HG03575 (cell line): ENCODE results near the gene PRKAG2.
"Not testable (repeated sequence)": the region's sequence is repeated elsewhere in the genome, so short reads cannot be mapped to it uniquely, and the experiment has no call there.

Experiments used
- ATAC-seq: cut with Tn5 transposase; IDR thresholded peaks from one replicate; pipeline ENCODE4 v1.9.1; 2021; ENCODE audit not compliant: unreplicated experiment, insufficient number of reproducible peaks, low FRiP score; ENCODE audit errors: extremely low read depth

Gene PRKAG2

DNA sequence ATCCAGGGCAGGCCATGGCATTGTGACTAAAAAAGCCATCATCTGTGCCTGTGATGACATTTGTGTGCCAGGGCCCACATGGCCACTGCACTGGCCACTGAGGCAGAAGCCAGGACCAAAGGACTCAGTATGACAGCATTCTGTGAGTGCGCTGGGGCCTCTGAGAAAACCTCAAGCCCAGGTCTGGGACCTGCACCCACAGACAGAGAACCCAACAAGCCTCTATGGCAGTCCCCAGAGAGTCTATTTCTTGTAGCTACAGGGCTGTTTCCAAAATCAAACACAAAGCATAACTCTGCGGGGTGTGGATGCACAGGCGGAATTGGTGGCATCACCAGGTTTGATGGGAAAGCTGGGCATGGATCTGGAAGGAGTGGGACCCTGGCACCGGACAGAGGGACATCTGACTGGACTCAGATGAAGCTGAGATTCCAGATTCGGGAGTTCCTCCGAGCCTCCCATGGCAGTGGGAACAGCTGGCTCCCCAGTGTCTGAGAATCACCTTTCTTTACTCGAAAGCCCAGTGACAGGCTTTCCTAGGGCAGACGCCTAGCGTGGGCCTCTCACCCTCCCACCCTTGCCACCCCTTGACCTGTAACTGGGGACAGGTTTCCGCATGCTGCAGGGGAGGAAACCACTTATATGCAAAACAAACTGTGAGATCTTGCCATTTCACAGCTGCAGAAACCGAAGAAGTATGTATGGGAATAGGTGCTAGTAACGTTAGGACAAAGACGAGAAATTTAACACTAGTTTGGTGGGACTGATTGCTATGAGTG, 286.7 kb downstream of the PRKAG2 start:
- ATAC-seq: no peak

DNA sequence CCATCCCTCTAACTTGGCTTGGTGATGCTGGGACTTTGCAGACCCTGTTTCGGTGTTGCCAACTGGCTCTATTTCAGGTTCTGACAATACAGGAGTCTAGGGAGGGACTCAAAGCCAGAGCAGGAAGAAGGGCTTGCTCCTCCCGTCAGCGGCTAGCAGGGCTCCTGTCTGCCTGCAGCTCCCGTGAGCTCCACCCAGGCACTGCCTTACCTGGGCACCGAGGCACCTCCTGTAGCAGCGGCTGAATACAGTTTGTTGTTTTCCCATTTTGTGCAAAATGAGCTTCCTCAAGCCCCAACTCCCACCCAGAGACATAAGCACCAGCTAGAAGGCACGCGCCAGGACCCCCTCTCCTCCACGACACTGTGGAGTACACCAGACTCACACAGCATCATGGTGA, 287.9 kb downstream of the PRKAG2 start:
- no peak for ATAC-seq

DNA sequence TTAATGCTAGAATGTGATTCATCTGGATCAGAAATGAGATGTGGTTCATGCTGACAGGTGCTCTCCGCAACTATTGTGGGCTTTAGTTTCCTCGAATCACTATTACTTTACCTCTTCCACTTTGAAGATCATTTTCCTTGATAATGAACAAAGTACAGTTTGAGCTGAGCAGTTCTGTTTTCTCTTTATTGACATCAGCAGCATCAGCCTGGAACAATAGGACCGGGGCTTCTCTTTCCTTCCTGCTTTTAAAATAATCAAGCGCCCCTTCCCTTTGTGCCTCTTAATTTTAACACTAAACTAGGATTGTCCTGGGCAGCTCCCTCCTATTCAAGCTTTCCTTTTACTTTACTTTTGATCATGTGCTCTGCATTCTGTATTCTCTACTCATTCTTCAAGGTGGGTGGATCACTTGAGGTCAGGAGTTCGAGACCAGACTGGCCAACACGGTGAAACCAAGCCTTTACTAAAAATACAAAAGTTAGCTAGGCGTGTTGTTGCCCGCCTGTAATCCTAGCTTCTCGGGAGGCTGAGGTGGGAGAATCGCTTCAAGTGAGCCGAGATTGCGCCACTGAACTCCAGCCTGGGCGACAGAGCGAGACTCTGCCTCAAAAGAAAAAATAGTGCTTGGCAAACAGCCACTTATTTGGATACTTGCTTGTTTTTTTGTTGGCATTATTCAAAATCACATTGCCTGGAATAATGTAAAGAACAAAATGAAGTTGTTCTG, 290.2 kb downstream of the PRKAG2 start:
- ATAC-seq: no peak

DNA sequence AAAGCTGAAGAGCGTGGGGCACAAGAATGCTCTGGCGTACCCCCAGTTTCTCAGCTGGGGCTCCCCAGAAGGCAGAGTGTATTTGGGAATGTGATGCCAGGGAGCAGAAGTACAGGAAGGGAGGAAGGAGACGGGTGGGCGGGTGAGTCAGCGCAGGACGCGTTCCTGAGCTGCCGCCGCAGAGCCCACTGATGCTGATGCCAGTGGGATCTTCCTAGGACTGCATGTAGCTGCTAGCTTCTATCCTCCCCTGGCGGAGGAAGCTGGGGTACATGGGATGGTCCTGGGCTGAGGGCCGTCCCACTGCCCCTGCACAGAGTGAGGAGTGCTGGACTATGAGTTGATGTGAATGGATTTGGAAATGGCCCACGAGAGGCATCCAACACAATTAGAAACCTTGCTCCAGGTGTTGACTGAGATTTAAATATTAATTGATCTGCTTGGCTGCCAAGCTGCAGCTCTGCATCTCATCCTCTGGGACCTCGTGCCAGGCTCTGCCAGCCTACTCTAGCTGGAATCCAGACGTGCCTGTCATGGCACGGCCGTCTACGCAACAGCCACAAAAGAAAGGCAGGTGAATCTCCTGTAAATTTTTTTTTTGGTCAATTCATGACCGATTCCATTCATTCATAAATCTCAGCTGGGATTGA, 291.0 kb downstream of the PRKAG2 start:
- ATAC-seq: no peak

DNA sequence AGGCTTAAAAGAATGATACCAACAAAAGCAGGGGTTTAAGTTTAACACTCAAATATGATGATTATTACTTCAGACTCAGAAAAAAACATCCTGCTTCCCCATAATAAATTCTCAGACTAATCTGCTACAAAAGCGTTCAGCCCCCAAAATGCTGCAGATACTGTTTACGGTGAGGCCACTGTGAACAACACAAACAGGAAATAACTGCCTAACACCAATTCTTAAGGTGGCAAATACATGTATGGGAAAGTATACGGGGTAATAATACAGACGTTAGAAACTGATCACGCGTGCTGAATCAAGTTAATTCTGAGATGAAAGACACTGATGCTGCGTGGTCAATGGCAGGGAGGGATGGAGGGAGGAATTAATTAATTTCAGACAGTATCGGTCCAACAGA, 295.2 kb downstream of the PRKAG2 start:
- ATAC-seq: no peak

DNA sequence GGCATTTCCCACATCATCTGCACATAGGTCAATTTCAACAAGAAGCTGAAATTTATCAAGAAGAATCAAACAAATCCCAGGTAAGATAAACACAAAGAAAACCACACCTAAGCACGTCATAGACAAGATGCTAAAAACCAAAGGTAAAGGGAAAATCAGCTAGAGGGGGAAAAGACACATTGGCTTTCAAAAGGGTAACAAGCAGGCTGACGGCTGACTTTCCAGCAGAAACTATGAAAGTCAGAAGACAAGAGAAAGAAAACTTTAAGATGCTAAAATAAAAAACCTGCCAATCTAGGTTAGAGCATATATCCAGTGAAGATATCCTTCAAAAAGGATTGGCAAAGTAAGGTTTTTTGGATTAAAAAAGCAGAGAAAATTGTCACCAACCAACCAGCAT, 297.3 kb downstream of the PRKAG2 start:
- no peak for ATAC-seq

DNA sequence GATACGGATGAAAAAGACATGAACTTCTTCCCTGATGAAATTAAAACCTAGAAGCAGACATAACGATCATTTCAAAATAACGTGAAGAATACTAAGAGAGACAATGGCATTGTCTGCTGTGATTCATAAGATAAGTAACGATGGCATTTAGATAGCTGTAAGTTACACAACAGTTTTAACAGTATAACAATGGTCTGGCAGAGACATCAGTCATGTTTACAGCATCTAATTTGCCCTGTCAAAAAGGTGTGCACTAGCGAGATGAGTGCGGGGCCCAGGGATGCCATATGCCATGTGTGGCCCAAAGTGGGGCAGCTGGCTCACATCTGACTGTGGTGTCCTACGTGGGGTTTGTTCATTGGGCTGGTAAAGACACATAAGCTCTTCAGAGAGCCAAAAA, 301.5 kb downstream of the PRKAG2 start:
- ATAC-seq: no peak

DNA sequence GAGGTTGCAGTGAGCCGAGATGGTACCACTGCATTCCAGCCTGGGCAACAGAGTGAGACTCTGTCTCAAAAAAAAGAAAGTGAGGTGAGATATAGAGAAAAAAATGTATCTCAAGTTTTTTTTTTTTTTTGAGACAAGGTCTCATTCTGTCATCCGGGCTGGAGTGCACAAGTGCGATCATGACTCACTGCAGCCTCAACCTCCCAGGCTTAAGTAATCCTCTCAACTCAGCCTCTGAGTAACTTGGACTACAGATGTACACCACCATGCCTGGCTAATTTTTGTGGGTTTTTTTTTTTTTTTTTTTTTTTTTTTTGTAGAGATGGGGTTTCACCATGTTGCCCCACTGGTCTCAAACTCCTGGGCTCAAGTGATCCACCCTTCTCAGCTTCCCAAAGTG, 303.9 kb downstream of the PRKAG2 start:
- ATAC-seq: not testable (repeated sequence)

DNA sequence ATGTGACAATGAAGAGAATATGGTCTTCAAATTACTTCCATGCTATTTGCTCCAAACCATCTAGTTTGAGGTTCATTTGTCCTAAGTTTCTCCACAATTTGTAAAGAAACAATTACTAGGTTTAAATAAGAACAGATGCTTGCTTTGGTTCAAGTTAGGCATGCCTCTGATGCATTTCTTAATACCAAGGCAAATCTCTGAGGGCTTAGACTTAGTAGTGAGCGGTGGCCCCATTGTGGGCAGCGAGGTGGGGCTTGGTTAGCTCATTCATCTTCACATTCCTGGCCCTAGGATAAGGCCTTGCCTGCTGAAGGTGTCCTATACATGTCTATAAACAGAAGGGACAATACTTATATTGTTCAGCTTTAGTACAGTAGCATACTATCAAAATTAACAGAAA, 304.8 kb downstream of the PRKAG2 start:
- no peak for ATAC-seq

DNA sequence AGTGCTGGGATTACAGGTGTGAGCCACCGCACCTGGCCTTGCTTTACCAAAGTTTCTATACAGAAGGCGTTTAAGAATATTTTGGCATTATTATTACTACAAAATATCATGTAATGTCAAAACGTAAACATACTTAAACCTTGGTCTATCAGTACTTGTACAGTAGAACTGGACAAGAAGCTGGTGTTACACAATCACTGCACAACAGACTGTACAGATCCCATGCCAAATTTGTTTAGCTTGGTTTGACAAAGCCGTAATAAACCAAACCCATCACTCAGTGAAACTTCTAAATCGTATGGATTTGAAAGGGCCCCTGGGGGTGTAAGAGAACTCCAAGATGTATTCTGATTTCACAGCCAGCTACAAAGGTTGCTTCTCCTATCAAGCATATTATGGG, 305.4 kb downstream of the PRKAG2 start:
- ATAC-seq: no peak

DNA sequence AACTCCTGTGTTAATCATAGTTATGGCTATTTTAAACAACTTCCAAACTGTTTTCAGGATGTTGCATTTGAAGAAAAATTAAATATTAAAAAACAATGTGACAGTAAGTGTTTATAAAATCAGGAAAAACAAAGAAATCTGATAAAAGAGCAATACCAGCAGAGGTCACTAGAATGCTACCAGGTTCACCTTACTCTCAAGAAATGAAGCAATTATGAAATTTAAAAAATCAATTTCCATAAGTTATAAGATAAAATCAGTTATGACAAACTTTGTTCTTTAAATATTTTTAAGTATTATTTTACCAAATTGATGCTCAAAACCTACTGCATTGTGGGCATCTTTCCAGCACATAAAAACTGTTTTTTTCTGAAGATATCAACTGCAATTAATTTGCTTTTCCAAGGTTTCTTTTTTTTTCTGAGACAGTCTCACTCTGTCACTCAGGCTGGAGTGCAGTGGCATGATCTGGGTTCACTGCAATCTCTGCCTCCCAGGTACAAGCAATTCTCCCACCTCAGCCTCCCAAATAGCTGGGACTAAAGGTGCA, 306.5 kb downstream of the PRKAG2 start:
- ATAC-seq: no peak

DNA sequence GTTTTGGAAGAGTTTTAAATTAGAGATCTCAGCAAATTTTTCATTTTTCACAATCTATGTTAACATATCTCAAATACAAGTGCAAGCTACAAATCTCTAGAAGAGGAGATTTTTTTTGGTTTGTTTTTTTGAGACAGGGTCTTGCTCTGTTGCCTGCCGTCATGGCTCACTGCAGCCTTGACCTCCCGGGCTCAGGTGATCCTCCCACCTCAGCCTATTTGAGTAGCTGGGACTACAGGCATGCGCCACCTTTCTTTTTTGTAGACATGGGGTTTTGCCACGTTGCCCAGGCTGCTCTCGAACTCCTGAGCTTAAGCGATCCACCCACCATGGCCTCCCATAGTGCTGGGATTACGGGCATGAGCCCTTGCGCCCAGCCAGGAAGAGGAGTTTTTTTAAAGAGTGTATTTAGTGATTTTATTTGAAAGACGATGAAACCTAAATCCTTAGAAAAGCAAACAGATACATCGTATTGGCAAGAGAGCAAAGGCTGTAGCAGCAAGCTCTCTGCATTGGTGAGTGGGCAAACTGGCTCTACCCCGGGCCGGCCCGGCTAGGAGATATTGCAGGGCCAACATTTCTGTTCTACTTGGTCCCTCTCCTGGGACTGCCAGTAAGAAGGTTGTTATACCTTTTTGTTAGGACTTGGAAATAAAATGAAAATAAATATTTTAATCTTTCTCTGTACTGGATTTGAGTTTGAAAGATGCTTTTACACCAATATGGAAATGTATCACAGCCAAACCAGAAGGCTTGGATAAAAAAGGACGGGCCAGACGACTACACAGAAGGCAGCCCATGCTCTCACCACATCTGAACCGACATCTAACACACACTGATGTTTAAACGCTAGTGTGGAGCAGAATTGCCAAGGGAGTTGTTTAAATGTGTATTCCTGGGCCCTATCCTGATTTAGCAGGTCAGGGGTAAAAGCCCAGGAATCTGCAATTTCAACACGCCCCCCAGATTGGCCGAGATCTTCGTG, 307.7 kb downstream of the PRKAG2 start:
- no peak for ATAC-seq

DNA sequence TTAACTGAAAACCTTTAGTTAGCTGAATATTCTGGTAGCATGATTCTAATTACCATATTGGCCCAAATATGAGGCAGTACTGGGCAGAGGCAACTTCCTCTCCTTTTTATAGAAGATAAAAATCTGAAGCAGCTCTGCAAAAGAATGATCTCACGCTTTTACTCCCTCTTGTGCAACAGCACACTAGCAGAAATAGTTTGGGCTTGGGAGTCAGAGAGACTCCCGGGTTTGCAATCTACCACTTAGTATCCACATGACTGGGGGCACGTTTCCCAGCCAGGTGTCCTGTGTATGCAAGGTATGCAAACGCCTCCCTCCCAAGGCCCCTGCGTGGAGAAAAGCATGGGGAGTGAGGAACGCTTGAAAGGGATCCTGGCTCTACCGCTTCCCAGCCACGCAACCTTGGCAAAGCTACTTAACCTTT, 310.0 kb downstream of the PRKAG2 start:
- no peak for ATAC-seq

DNA sequence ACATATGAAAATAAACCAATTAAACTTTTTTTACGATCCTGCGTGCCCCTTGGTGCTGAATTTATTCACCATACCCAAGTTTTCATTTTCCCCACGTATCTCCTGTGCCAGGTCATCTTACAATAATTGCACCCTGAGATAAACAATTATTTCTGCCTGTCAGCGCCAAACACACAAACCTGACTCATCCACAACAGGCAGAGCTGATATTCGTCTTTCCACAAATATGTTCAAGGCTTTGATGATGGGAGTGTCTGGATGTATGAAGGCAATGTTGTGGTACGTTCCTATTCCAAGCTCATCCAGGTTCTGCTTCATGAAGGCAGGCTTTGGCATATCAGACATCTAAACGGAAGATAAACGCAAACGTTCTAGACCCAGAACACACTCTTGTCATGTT, 311.4 kb downstream of the PRKAG2 start:
- ATAC-seq: no peak

DNA sequence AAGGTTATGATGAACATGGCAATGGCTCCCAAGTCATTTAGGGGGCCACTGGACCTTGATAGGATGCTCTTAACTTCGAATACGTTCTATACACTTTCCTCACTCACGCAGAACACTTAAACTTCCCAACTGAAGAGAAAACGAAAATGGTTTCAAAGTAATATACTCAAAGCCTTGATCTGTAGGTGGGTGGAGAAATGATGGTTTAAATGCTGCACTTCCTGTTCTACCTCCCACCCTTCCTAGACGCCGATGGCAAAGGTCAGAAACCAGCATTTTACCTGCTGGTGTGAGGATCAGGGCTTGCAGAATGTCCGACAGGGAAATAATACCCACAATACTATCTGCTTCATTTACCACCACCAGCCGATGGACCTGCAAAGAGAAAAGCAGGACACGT, 316.7 kb downstream of the PRKAG2 start:
- no peak for ATAC-seq

DNA sequence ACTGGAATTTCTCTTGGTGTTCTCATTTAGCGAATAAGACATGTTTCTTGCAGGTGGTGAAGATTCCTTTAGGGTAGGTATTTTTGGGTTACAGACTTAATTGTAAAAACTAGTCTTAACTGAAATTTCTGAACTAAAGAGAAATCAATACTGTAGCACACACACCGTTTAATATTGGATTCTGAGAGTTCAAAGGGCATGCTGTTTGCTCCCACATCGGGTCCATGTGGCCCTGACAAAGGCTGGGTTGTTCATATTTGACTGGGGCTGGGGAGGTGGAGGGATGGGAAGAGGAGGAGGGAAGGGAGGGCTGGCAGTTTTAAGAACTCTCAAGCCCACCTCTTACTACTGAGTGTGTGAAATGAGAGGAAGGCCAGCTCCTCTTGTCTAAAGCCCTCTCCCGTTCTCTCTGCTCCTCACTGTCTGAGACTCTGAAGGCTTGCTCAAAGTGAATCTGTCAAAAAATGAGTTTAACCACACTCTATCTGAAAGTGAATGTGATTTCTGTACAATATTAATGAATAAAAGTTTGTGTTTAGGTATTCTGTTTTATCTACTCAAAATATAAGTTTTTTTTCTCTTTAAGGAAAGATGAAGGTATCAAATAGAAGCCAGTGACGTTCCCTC, 317.2 kb downstream of the PRKAG2 start:
- no peak for ATAC-seq

DNA sequence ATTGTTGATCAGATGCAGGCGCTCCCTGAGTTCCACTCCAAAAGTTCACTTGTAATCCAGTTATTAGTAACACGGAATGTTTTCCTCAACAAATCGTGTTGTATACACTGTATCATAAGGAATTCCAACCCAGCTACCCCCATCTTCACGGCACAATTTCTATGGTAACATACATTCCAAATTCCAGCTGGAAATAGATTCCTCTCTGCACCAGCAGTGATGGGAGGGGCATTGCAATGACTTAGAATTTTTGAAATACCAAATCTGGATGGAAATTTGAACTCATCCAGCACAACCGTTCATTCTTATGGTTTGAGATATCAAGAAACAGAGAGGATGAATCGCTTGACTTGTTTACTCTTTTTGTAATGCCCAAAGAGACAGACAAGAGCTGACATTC, 318.3 kb downstream of the PRKAG2 start:
- ATAC-seq: no peak

DNA sequence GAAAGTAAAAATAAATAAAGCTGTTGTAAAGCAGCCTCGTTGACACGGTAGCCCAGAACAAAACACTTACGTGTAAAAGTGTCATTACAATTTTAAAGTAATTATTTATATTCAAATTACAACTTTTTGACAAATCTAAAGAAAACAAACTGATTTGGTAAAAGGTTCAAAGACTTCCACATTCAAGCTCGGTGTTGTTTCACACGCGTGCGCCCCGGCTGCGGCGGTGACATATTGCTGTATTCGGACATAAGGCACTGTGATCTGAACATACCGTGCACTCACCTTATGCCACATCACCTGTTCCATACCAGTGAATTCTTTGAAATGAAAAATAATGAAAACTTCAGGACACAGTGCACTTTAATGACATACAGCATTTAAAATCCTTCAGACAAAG, 320.3 kb downstream of the PRKAG2 start:
- ATAC-seq: no peak
